NCI-H1417 (cell line): ENCODE data around the gene IRF2BPL.
A peak's percentile ranks its signal among the peaks of the same experiment; 100 is the strongest.

ENCODE experiments used
- DNase-seq, 3 experiments: peaks; one replicate each; lab custom pipeline; 2025; lab: John Stamatoyannopoulos, UW

Gene IRF2BPL

DNA sequence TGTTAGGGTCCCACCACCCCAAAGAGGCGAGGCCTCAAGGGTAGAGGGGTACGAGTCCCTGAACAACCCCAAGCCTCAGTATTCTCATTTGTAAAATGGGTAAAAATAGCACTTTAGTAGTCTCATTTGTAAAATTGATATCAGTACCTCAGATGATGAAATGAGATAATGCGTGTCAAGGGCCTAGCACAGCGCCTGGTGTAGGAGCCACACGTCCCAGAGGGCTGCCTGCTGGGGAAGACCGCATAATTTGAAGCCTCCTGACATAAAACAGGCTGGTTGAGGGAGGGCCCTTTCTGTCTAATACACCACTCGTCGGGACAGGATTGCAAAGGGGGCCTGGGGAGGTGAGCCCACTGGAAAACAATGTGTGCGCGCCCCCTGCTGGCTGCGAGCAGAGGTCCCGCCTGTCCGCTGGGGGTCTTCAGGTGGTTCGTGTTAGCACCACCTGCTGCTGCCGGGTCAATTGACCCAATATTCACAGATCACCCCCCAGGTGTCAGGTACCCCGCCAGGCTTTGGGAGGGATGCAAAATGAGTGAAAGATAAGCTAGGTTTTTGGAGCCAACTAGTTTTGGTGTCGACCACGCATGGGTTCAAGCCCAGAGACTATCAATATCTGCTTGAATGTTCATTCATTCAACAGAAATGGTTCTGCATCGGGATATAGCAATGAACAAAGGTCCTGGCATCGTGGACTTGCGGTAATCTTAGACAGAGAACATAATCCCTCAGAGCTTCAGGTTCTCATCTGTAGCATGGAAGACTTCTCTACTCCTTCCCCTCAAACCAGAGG lies 24.7 kb upstream of the IRF2BPL start:
- peak in 1 of 3 experiments; percentile 19 for DNase-seq

- DNase-seq = no peak
Observed at GRCh38 chr14:77052281-77053044, 24.0 kb upstream of the IRF2BPL start.

- no peak for DNase-seq
Observed at GRCh38 chr14:77051116-77051515, 22.6 kb upstream of the IRF2BPL start.

GRCh38 chr14:77046721-77047120 lies 18.2 kb upstream of the IRF2BPL start:
- no peak for DNase-seq

DNA sequence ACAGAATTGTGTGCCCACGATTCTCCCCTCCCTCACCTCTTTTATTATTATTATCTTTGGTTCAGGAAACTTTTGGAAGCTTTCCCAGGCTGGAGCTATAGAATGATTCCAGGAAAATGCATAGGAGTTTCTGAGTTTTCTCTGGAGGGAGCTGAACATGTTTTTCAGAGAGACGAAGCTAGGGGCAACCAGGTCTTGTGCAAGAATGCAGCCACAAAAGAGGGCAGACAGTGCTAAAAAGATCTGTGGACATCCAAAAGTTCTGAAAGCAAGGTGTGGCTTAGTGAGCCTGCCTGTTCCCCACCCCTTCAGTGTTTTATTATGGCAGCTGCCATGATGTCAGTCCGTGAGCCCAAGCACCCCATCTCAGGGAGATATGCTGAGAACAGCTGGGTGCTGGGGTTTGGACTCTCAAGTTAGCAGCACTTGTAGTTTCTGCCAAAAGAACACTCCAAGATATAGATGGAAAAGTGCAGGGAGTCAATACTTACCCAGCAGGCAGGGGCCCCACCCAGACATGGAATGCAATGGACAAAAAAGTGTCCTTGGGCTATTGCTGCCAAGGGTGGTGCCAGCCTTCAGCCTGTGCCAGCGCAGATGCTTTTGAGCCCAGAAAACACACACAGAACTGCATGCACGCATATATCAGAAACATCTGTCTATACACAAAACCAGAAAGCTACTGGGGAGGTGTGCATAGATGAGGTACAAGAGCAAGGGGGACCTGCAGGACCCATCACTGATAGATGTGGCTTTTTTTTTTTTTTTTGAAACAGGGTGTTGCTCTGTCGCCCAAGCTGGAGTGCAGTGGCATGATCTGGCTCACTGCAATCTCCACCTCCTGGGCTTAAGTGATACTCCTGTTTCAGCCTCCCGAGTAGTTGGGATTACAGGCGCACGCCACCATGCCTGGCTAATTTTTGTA lies 17.0 kb upstream of the IRF2BPL start:
- no peak for DNase-seq

DNA sequence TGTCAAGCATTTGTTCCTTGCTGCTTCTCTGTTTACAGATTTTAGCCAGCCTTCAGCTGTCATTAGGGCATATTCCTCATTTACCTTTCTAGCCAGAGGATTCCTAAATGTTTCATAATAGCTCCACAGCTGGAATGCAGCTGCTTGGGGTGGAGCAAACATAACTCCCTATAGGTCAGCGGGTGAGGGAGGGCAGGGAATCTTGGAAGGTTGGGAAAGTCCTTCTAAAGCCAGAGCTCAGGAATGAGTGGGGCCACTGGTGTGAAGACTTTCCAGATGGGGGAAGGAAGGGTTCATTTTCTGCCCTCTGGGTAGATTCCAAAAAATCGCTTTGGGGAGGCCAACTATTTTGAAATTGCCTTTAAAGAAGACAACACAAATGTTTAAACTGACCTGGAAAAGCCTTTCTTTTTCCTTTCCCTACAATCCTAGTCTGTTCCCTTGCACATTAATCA lies 16.3 kb upstream of the IRF2BPL start:
- DNase-seq = no peak

- DNase-seq = peak in 1 of 3 experiments; percentile 39
Observed at GRCh38 chr14:77043984-77044485, 15.5 kb upstream of the IRF2BPL start.

DNA sequence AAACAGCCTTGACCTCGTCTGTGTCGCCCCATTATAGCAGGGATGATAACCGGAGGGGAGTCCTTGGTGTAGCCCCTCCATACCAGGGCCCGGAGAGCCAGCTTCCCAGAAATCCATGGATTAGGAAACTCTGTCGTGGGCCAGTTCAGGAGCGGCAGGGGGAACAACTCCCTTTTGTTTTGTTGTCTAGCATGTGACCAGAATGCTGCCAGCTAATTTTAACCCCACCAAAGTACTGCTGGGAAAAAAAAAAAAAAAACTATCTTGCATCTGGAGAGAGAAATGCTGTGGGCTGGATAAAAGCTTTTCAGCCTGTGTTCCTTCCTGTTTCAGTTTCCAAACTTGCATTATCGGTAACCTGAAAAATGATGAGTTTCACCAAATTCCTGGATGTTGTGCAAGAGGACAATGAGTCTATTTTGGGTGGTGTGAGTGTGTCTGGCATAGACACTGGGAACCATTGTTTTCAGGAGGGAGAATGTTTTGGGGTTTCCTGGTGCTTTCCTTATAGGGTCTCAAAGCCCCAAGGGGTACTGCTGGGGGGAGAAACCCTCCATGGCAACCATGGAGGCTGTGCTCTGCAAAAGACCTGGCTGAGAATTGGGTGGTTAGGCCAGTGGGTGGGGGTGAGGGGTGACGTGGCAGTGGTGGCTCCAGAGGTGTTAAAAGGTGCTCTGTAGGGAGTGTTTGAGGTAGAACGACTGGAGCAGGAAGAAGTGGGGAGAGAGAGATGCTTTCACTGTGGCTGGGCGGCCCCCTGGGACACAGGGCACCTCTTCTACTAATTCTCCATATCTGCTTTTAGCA lies 14.9 kb upstream of the IRF2BPL start:
- DNase-seq = no peak

GRCh38 chr14:77041881-77042545 lies 13.5 kb upstream of the IRF2BPL start:
- peak; percentile 44 to 78 (median 61) for DNase-seq

DNA sequence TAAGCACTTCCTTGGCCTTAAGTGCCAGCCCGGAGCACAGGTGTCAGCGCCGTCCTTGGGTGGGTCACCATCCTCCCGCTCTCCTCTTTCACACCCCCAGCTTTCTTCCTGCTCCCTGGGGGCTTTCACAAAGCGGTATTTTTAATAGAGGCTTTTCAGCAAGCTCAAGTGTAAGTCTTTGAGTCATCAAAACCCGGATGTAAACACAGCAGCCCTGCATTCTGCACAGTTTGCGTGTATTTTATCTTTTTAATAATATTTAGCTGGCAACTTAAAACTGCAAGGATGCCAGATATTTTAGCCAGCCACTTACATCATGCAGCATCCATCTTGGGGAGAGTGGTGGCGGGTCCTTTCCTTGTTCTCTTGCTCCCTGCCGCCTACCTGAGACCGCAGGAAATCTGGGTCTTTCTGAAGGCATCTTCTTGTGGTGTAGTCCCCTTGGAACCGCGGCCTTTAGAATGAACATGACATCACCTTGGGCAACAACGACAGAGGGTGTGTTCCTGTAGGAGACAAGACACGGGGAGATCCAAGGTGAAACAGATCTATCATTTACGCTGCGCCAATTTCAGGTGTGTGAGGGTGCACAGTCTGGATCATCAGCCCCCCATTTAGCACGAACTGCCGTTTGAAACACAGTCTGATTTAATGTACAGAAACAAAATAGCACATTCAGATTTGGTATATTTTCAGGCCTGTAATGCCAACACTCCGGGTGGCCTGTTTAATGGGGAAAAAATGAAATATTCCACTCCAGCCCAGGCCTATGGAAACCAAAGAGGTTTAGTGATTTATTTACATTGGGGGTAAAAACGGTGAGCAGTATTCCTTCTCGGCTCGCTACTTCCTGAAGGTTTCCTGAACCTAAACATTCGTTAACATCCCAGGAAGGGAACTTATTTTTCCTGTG lies 12.5 kb upstream of the IRF2BPL start:
- DNase-seq = peak; percentile 69 to 94 (median 87)

DNA sequence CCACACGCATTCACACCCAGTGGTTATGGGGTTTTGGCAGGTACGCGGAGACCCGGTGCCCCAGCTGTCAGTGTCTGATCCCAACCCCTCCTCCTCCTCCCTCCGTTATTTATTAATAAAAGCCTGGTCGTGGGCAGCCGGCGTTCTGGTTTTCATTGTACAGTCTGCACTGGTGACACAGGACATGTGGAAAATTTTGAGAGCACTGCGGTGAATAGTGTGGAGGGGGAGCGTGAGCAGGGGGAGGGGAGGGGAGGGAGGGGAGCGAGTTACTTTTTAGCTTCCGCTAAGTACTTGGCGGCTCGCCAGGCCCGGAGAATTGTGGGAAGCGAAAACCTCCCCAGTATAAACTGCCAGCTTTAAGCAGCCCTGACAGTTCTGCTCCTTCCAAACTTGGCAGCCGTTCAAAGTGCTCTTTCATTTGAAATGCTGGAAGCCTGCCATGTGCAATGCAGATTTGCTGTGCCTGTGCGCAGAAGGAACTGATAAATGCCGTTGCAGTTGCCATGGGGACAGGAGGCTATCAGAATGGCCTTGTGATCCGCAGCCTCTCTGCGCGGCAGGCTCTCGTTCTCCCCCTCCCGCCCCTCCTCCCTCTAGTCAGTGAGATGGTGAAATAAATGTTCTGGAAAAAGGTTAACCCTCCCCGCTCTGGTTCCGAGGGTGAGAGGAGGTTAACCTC lies 11.7 kb upstream of the IRF2BPL start:
- peak; percentile 100 for DNase-seq

DNA sequence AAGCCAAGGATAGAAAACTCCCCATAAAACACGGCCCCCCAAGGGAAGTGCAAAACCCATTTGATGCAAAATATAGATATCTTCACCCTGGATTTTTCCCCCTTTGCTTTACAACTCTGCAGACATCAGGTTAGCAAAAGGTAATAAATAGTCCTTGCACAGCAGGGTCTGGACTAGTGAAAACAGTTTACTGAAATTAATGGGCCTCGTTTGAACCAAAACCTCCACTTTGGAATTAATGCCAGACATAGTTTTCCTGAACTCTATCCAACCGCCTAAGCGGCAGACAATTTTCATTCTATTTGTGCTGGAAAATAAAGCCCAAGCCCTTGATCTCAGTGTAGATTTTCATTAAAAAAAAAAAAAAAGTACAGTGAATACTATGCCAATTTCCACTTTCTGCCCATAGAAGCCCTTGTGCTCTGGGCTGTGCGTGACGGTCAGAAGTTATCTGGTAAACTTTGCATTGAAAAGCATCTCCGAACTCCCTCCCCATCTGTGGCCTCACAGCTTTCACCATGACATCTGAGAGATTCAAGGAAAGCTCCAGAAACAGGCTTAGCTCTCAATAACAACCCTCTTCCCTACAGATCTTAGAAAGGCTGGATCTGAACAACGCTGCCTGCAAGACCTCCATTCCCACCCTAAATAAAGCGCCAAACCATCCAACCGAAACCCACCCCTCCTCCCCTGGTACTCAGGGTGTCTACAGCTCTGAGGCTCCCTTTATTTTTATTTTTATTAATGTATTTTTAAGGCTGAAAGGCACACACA lies 11.0 kb upstream of the IRF2BPL start:
- peak; percentile 45 to 80 (median 54) for DNase-seq

DNA sequence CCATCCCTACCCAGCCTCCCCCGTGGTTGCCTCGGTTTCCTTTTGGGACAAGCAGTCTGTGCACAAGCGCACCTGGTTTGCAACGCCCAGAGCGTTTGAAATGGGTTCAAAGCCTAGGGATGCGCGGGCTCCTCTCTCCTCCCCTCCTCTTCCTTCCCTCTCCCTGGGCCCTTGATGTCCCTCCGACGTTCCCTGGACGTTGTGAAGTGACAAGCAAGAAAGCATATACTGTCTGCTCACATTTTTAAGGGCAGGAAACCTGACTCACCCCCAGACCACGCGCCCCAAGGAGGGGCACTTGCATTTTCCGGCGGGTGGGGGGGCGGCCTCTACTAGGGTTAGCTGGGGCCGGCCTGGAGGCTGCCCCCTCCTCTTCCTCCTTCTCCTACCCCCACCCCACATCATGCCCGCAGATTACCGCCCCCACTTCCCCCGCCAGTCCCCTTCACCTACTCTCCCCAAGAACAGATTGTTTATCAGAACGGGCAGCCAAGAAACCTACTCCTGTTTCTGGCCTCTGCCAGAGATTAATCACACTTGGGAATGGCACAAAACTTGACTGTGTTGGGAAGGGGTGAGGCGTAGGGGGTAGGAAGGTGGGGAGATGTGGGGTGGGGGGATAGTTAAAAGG lies 9.5 kb upstream of the IRF2BPL start:
- DNase-seq = peak; percentile 52 to 71 (median 56)

GRCh38 chr14:77037215-77037937 lies 8.9 kb upstream of the IRF2BPL start:
- peak; percentile 66 to 95 (median 83) for DNase-seq

DNA sequence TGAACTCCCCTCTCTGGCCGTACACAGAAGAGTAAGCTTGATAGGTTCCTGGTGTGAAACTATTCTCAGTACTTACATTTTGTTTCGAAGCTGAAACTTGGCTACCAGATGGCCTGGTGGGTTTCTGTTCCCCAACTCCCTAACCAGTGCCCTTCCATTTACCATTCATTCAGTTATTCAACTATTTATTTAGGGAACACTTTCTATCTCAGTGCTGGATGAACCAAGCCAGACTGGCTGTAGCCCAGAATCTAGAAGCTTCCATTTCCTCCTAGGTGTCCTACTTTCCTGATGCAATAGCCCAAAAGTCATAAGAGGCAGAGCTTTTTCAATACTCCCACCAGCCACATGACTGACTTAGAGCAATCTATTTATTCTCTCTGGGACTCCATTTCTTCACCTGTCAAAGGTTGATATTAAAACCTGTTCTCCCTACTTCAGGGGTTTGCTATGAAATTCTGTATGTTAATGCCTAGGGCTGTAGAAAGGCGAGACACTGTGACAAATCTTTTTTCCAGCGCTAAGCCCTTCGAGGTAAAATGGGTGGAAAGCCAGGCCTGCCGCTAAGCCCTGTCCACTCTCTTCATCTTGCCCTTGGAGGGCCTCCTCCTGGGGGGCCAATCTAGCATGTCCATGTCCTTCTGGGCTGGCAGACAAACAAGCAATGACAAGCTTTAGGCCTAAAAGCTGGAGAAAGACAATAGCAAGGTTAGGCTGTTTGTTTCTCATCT lies 8.1 kb upstream of the IRF2BPL start:
- peak in 2 of 3 experiments; percentile 66 to 83 for DNase-seq

DNA sequence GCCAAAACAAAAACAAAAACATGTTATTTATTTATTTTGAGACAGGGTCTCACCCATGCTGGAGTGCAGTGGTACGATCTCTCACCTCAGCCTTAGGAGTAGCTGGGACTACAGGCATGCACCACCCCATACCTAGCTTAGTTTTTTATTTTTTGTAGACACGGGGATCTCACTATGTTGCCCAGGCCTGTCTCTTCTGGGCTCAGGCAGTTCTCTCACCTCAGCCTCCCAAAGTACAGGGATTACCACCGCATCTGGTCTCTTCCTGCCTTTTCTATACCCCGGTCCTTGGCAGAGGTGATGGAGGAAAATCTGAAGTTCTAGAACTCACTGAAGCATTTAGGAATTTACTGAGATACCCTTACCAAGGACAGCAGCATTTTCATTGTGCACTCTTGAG lies 6.8 kb upstream of the IRF2BPL start:
- DNase-seq = no peak
